Measurements from ENCODE around the gene BRME1.
"Not testable (repeated sequence)": the region's sequence is repeated elsewhere in the genome, so short reads cannot be mapped to it uniquely, and the experiment has no call there.

GRCh38 chr19:13852171-13852707, 53.7 kb downstream of the BRME1 start:
- TF ChIP-seq CTCF (IDR thresholded peaks at IDR 0.05; ENCODE audit: poor library complexity, severe bottlenecking); REST (IDR thresholded peaks at IDR 0.05; ENCODE audit: borderline replicate concordance): not testable (repeated sequence)
